ENCODE measurements around the gene PAPOLA.
"Not testable (repeated sequence)": the region's sequence is repeated elsewhere in the genome, so short reads cannot be mapped to it uniquely, and the experiment has no call there.

Gene PAPOLA
- total RNA-seq, result 157 to 321 (median 306) reads per million in 9 experiments

- Mint-ChIP-seq H3K9me3 (no peaks in the 10 kb centered on the region), H3K4me3 (peak within 1 kb of the TSS; percentile 92 to 97), H3K27me3 (no peaks in the 10 kb centered on the region), H3K27ac (peak within 1 kb of the TSS; percentile 97 to 99), H3K4me1 (ENCODE audit: low read depth in 2 of 2) (peaks cover 37 to 45% of the 10 kb centered on the region in 2 donors), H3K36me3 (ENCODE audit: insufficient read depth) (peaks cover 22% of the 10 kb centered on the region)
- peak; percentile 86 for ATAC-seq (replicated peaks)
- peak; percentile 91 to 95 (median 95) for DNase-seq
Observed at GRCh38 chr14:96501740-96502620, at the start of gene PAPOLA. TSS of gene PAPOLA (plus strand) at chr14:96502382. CDS start at chr14:96502593, 211 bp downstream.

- H3K9me3 Mint-ChIP-seq, result no peaks in the 10 kb centered on the region
- DNase-seq (no peak), ATAC-seq (replicated peaks) (no peak)
- no peak overlapping the region for H3K4me3 Mint-ChIP-seq
- H3K27me3 Mint-ChIP-seq, result peaks cover 9 to 17% of the 10 kb centered on the region in 2 donors
- H3K36me3 Mint-ChIP-seq (ENCODE audit: insufficient read depth), result no peaks in the 10 kb centered on the region
- H3K4me1 Mint-ChIP-seq (ENCODE audit: low read depth in 2 of 2), result no peaks in the 10 kb centered on the region
- no peak overlapping the region for H3K27ac Mint-ChIP-seq
Observed at GRCh38 chr14:96452684-96453083, 49.5 kb upstream of the PAPOLA start.

GRCh38 chr14:96455588-96455987 is 46.6 kb upstream of the PAPOLA start:
- ATAC-seq (replicated peaks), result no peak
- Mint-ChIP-seq H3K4me1 (ENCODE audit: low read depth in 2 of 2) (no peaks in the 10 kb centered on the region), H3K27ac (no peak overlapping the region), H3K4me3 (no peak overlapping the region), H3K36me3 (ENCODE audit: insufficient read depth) (no peaks in the 10 kb centered on the region), H3K27me3 (peaks cover 26 to 39% of the 10 kb centered on the region in 2 donors), H3K9me3 (no peaks in the 10 kb centered on the region)
- DNase-seq, result no peak

- Mint-ChIP-seq H3K27ac (no peak overlapping the region), H3K36me3 (ENCODE audit: insufficient read depth) (no peaks in the 10 kb centered on the region), H3K27me3 (peaks cover 33 to 60% of the 10 kb centered on the region in 2 donors), H3K4me3 (no peak overlapping the region), H3K4me1 (ENCODE audit: low read depth in 2 of 2) (no peaks in the 10 kb centered on the region), H3K9me3 (no peaks in the 10 kb centered on the region)
- ATAC-seq (replicated peaks) (no peak), DNase-seq (no peak)
Observed at GRCh38 chr14:96459851-96460250, 42.3 kb upstream of the PAPOLA start.

GRCh38 chr14:96461950-96462798 is 40.0 kb upstream of the PAPOLA start:
- Mint-ChIP-seq H3K27ac (no peak overlapping the region), H3K4me3 (no peak overlapping the region)
- no peak for DNase-seq

GRCh38 chr14:96464136-96464535 is 38.0 kb upstream of the PAPOLA start:
- Mint-ChIP-seq H3K9me3 (no peaks in the 10 kb centered on the region), H3K27me3 (peaks cover 19 to 35% of the 10 kb centered on the region in 2 donors), H3K36me3 (ENCODE audit: insufficient read depth) (no peaks in the 10 kb centered on the region), H3K27ac (no peak overlapping the region), H3K4me3 (no peak overlapping the region), H3K4me1 (ENCODE audit: low read depth in 2 of 2) (no peaks in the 10 kb centered on the region)
- DNase-seq, result no peak
- ATAC-seq (replicated peaks), result no peak

More at GRCh38 chr14:96461950-96462798, 40.0 kb upstream of the PAPOLA start:
- Mint-ChIP-seq H3K4me1 (ENCODE audit: low read depth in 2 of 2) (no peaks in the 10 kb centered on the region), H3K36me3 (ENCODE audit: insufficient read depth) (no peaks in the 10 kb centered on the region), H3K9me3 (no peaks in the 10 kb centered on the region), H3K27me3 (peaks cover 25 to 46% of the 10 kb centered on the region in 2 donors)
- no peak for ATAC-seq (replicated peaks)

- no peak overlapping the region for H3K27ac Mint-ChIP-seq
- H3K27me3 Mint-ChIP-seq, result peaks cover 0 to 20% of the 10 kb centered on the region in 2 donors
- H3K4me3 Mint-ChIP-seq, result no peak overlapping the region
- DNase-seq (no peak), ATAC-seq (replicated peaks) (no peak)
- H3K36me3 Mint-ChIP-seq (ENCODE audit: insufficient read depth), result no peaks in the 10 kb centered on the region
- H3K9me3 Mint-ChIP-seq, result no peaks in the 10 kb centered on the region
- no peaks in the 10 kb centered on the region for H3K4me1 Mint-ChIP-seq (ENCODE audit: low read depth in 2 of 2)
Observed at GRCh38 chr14:96466918-96467317, 35.3 kb upstream of the PAPOLA start.

- H3K9me3 Mint-ChIP-seq, result no peaks in the 10 kb centered on the region
- no peak for ATAC-seq (replicated peaks)
Observed at GRCh38 chr14:96470331-96470730, 31.9 kb upstream of the PAPOLA start.

GRCh38 chr14:96470967-96471366 is 31.2 kb upstream of the PAPOLA start:
- ATAC-seq (replicated peaks); H3K36me3 Mint-ChIP-seq (ENCODE audit: insufficient read depth); H3K27ac Mint-ChIP-seq: not testable (repeated sequence)

More at GRCh38 chr14:96470331-96470730, 31.9 kb upstream of the PAPOLA start:
- DNase-seq, result no peak
- Mint-ChIP-seq H3K4me1 (ENCODE audit: low read depth in 2 of 2) (no peaks in the 10 kb centered on the region), H3K36me3 (ENCODE audit: insufficient read depth) (no peaks in the 10 kb centered on the region), H3K27ac (no peak overlapping the region), H3K4me3 (no peak overlapping the region), H3K27me3 (peaks cover 9 to 22% of the 10 kb centered on the region in 2 donors)

GRCh38 chr14:96478119-96478518 is 24.1 kb upstream of the PAPOLA start:
- Mint-ChIP-seq H3K4me1 (ENCODE audit: low read depth in 2 of 2) (no peaks in the 10 kb centered on the region), H3K9me3 (no peaks in the 10 kb centered on the region), H3K27ac (no peak overlapping the region), H3K27me3 (peaks cover 33 to 36% of the 10 kb centered on the region in 2 donors), H3K4me3 (no peak overlapping the region), H3K36me3 (ENCODE audit: insufficient read depth) (no peaks in the 10 kb centered on the region)
- no peak for DNase-seq
- ATAC-seq (replicated peaks), result no peak

More at GRCh38 chr14:96470967-96471366, 31.2 kb upstream of the PAPOLA start:
- peaks cover 12 to 22% of the 10 kb centered on the region in 2 donors for H3K27me3 Mint-ChIP-seq
- DNase-seq; H3K9me3 Mint-ChIP-seq; H3K4me1 Mint-ChIP-seq (ENCODE audit: low read depth in 2 of 2); H3K4me3 Mint-ChIP-seq: not testable (repeated sequence)

- Mint-ChIP-seq H3K27me3 (peaks cover 36 to 38% of the 10 kb centered on the region in 2 donors), H3K9me3 (no peaks in the 10 kb centered on the region), H3K36me3 (ENCODE audit: insufficient read depth) (no peaks in the 10 kb centered on the region), H3K4me1 (ENCODE audit: low read depth in 2 of 2) (no peaks in the 10 kb centered on the region), H3K27ac (no peak overlapping the region), H3K4me3 (no peak overlapping the region)
- no peak for ATAC-seq (replicated peaks)
- no peak for DNase-seq
Observed at GRCh38 chr14:96479435-96480146, 22.6 kb upstream of the PAPOLA start.

- DNase-seq (no peak), ATAC-seq (replicated peaks) (no peak)
- Mint-ChIP-seq H3K9me3 (no peaks in the 10 kb centered on the region), H3K27ac (no peak overlapping the region), H3K4me1 (ENCODE audit: low read depth in 2 of 2) (no peaks in the 10 kb centered on the region), H3K27me3 (peaks cover 39 to 53% of the 10 kb centered on the region in 2 donors), H3K36me3 (ENCODE audit: insufficient read depth) (no peaks in the 10 kb centered on the region), H3K4me3 (no peak overlapping the region)
Observed at GRCh38 chr14:96481731-96482314, 20.4 kb upstream of the PAPOLA start.

GRCh38 chr14:96482986-96483385 is 19.2 kb upstream of the PAPOLA start:
- Mint-ChIP-seq H3K4me1 (ENCODE audit: low read depth in 2 of 2) (no peaks in the 10 kb centered on the region), H3K27me3 (peaks cover 39 to 53% of the 10 kb centered on the region in 2 donors), H3K4me3 (no peak overlapping the region), H3K9me3 (no peaks in the 10 kb centered on the region), H3K27ac (no peak overlapping the region), H3K36me3 (ENCODE audit: insufficient read depth) (no peaks in the 10 kb centered on the region)
- no peak for DNase-seq
- no peak for ATAC-seq (replicated peaks)

Measured in effector memory CD8-positive, alpha-beta T cell (primary cell).